Forelimb muscle (tissue), 1 donor: ENCODE results near the gene HSPA8. TPM values are rescaled to one million over a fixed set of nuclear protein-coding genes. Genes with fewer than 3 reads are reported as not detected.
A peak's percentile ranks its signal among the peaks of the same experiment; 100 is the strongest.
"Not testable (repeated sequence)": the region's sequence is repeated elsewhere in the genome, so short reads cannot be mapped to it uniquely, and the experiment has no call there.

Experiments used
- DNase-seq: peaks from one replicate; pipeline ENCODE4 v3.0.0-alpha.2; 2013; ENCODE audit warnings: low read depth
- polyA plus RNA-seq: library from polyadenylated mRNA; unstranded; fragments of 120-200 nt; gene quantifications from one replicate; pipeline ENCODE4 v1.2.1, GENCODE V29; 2013; ENCODE audit not compliant: insufficient read length

HSPA8 gene
- polyA plus RNA-seq, 1 donor: 1,976 TPM

GRCh38 chr11:123072332-123072761 lies 10.4 kb upstream of the HSPA8 start:
- no peak for DNase-seq

- DNase-seq: no peak
These were observed 8.2 kb upstream of the HSPA8 start for GRCh38 chr11:123069908-123070821.

- DNase-seq: no peak
These were observed 3.7 kb upstream of the HSPA8 start for GRCh38 chr11:123065621-123066020.

- DNase-seq: no peak
These were observed 2.1 kb upstream of the HSPA8 start for GRCh38 chr11:123063826-123064657.

GRCh38 chr11:123062892-123063825 lies 1.2 kb upstream of the HSPA8 start:
- no peak for DNase-seq

GRCh38 chr11:123062158-123062891 lies 389 bp upstream of the HSPA8 start:
- DNase-seq: peak; percentile 93

- no peak for DNase-seq
These were observed 1.5 kb downstream of the HSPA8 start for GRCh38 chr11:123060277-123061000.

GRCh38 chr11:123059041-123059920 lies 2.7 kb downstream of the HSPA8 start:
- DNase-seq: not testable (repeated sequence)

GRCh38 chr11:123057661-123058305 lies 4.2 kb downstream of the HSPA8 start:
- no peak for DNase-seq

- no peak for DNase-seq
These were observed 5.0 kb downstream of the HSPA8 start for GRCh38 chr11:123056835-123057491.

GRCh38 chr11:123055191-123055901 lies 6.6 kb downstream of the HSPA8 start:
- DNase-seq: no peak

- peak; percentile 56 for DNase-seq
These were observed 7.5 kb downstream of the HSPA8 start for GRCh38 chr11:123054301-123055065.

GRCh38 chr11:123052901-123053721 lies 8.8 kb downstream of the HSPA8 start:
- DNase-seq: no peak

- DNase-seq: no peak
These were observed 10.3 kb downstream of the HSPA8 start for GRCh38 chr11:123051634-123052033.

- DNase-seq: no peak
These were observed 10.8 kb downstream of the HSPA8 start for GRCh38 chr11:123051146-123051545.

- no peak for DNase-seq
These were observed 14.0 kb downstream of the HSPA8 start for GRCh38 chr11:123047947-123048293.
